PC-9 (cell line): ENCODE data around the gene KIF26A. TPM values are rescaled to one million over a fixed set of nuclear protein-coding genes. Genes with fewer than 3 reads are reported as not detected.

Source experiments
- BruUV-seq: library from RNA; stranded (reverse); fragments of 400-500 nt; replicated peaks from 2 replicates; lab custom pipeline; 2021; lab: Mats Ljungman, UMichigan
- CTCF ChIA-PET: fragments of 300-600 bp; sonication (Branson Sonifier 250); formaldehyde crosslinking; loops from one replicate; lab custom pipeline; 2022; ENCODE audit warnings: antibody characterized with exemption; lab: Charles Lee
- POLR2A ChIA-PET: fragments of 300-600 bp; sonication (Branson Sonifier 250); formaldehyde crosslinking; loops from one replicate; lab custom pipeline; 2022; ENCODE audit warnings: antibody characterized with exemption; ENCODE audit not compliant: unreplicated experiment; lab: Charles Lee
- DNase-seq, 2 experiments: peaks; one replicate each; pipeline versions ENCODE4 v3.0.0 to v3.0.0-alpha.2; 2015 to 2022; ENCODE audit warnings: mixed read lengths in 1 of 2
- H2AFZ ChIP-seq: fragments of 200-600 bp; sonication (generic); 2 replicates; pipeline ENCODE4 v1.8.1; 2017; ENCODE audit warnings: antibody characterized with exemption
- H3F3A ChIP-seq: fragments of 200-600 bp; sonication (generic); 2 replicates; pipeline ENCODE4 v1.8.1; 2017; ENCODE audit warnings: antibody characterized with exemption, mild to moderate bottlenecking, low read depth; ENCODE audit not compliant: insufficient read depth
- H3K27ac ChIP-seq: fragments of 200-600 bp; sonication (generic); 2 replicates; pipeline ENCODE4 v1.6.1; 2016; ENCODE audit warnings: mixed run types
- H3K27me3 ChIP-seq: fragments of 200-600 bp; sonication (generic); 2 replicates; pipeline ENCODE4 v1.6.1; 2016; ENCODE audit warnings: low read depth, mixed run types; ENCODE audit not compliant: insufficient read depth
- H3K36me3 ChIP-seq: fragments of 200-600 bp; sonication (generic); 2 replicates; pipeline ENCODE4 v1.6.1; 2016; ENCODE audit warnings: low read depth, mixed run types
- H3K4me1 ChIP-seq: fragments of 200-600 bp; sonication (generic); replicated peaks from 2 replicates; pipeline ENCODE4 v1.6.1; 2016; ENCODE audit warnings: mixed run types; ENCODE audit not compliant: insufficient read depth
- H3K4me2 ChIP-seq: fragments of 200-600 bp; sonication (generic); 2 replicates; pipeline ENCODE4 v1.6.1; 2017; ENCODE audit warnings: mixed run types
- H3K4me3 ChIP-seq: fragments of 200-600 bp; sonication (generic); 2 replicates; pipeline ENCODE4 v1.6.1; 2016; ENCODE audit warnings: mixed run types
- H3K79me2 ChIP-seq: fragments of 200-600 bp; sonication (generic); 2 replicates; pipeline ENCODE4 v1.6.1; 2017; ENCODE audit warnings: low read depth, mixed run types
- H3K9me2 ChIP-seq: fragments of 200-600 bp; sonication (generic); 2 replicates; pipeline ENCODE4 v1.8.1; 2017; ENCODE audit warnings: mild to moderate bottlenecking; ENCODE audit not compliant: insufficient read depth
- H3K9me3 ChIP-seq: fragments of 200-600 bp; sonication (generic); 2 replicates; pipeline ENCODE4 v1.8.1; 2016; ENCODE audit warnings: low read depth; ENCODE audit not compliant: insufficient read depth
- H4K20me1 ChIP-seq: fragments of 200-600 bp; sonication (generic); 2 replicates; pipeline ENCODE4 v1.8.1; 2017; ENCODE audit not compliant: insufficient read depth
- EZH2 ChIP-seq: fragments of 200-600 bp; sonication (generic); IDR thresholded peaks from 2 replicates; pipeline ENCODE4 v1.8.0; 2017; ENCODE audit warnings: antibody characterized with exemption, low read depth
- intact Hi-C: fragments of 100-400 bp; cut with micrococcal nuclease; formaldehyde crosslinking; loops from one replicate; pipeline ENCODE4 v1.10.0; 2022; ENCODE audit not compliant: unreplicated experiment
- total RNA-seq: library from RNA; stranded (reverse); gene quantifications from 2 replicates; pipeline ENCODE4 v1.2.3, GENCODE V29; 2021
- TF ChIP-seq, protein P1 (sequence below): fragments of 200-600 bp; sonication (generic); conservative IDR thresholded peaks from 2 replicates; pipeline ENCODE4 v1.6.1; 2017; ENCODE audit warnings: mixed run types, antibody characterized with exemption, mild to moderate bottlenecking, moderate library complexity

The KIF26A gene
- total RNA-seq, 1 experiment from 2014 or later = 0.17 TPM

DNA sequence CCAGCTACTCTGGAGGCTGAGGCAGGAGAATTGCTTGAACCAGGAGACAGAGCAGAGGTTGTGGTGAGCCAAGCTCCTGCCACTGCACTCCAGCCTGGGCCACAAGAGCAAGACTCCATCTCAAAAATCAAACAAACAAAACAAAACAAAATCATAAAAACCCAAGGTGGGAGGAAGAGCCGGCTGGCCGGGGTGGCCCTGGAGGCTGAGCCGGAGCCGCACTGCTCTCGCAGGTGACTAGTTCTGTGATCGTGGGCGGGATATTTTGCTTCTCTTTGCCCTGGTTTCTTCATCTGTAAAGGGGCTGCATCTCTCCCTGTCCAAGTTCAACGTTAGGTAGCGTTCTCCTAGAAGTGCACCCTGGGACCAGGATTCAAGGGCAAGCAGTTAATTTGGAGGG, 73.4 kb downstream of the KIF26A start:
- Histone ChIP-seq H3K79me2 (no peaks in the 10 kb centered on the region), H3K9me2 (no peaks in the 10 kb centered on the region), H3K4me1 (no peaks in the 10 kb centered on the region), H3K4me3 (no peak overlapping the region), H4K20me1 (no peaks in the 10 kb centered on the region; the same call in 1 of the 2 replicates), H2AFZ (no peak overlapping the region), H3K36me3 (no peaks in the 10 kb centered on the region), H3K9me3 (no peaks in the 10 kb centered on the region), H3K4me2 (no peak overlapping the region), H3K27me3 (peaks cover 90% of the 10 kb centered on the region), H3F3A (no peaks in the 10 kb centered on the region), H3K27ac (no peak overlapping the region)
- intact Hi-C loops = no loop called here
- no TSS peak for BruUV-seq
- ChIA-PET POLR2A (no interaction called here), CTCF (no interaction called here)
- TF ChIP-seq EZH2 = no peak
- TF ChIP-seq, protein P1, sequence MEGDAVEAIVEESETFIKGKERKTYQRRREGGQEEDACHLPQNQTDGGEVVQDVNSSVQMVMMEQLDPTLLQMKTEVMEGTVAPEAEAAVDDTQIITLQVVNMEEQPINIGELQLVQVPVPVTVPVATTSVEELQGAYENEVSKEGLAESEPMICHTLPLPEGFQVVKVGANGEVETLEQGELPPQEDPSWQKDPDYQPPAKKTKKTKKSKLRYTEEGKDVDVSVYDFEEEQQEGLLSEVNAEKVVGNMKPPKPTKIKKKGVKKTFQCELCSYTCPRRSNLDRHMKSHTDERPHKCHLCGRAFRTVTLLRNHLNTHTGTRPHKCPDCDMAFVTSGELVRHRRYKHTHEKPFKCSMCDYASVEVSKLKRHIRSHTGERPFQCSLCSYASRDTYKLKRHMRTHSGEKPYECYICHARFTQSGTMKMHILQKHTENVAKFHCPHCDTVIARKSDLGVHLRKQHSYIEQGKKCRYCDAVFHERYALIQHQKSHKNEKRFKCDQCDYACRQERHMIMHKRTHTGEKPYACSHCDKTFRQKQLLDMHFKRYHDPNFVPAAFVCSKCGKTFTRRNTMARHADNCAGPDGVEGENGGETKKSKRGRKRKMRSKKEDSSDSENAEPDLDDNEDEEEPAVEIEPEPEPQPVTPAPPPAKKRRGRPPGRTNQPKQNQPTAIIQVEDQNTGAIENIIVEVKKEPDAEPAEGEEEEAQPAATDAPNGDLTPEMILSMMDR = no peak
- no peak for DNase-seq

- no peaks in the 10 kb centered on the region; the same call in 1 of the 2 replicates for H4K20me1 ChIP-seq
- no peaks in the 10 kb centered on the region for H3K9me2 ChIP-seq
- H3K9me3 ChIP-seq = no peaks in the 10 kb centered on the region
- TF ChIP-seq, protein P1 = no peak
- TF ChIP-seq EZH2 = no peak; the same call in 1 of the 2 replicates
- BruUV-seq = no TSS peak
- ChIA-PET CTCF (no interaction called here), POLR2A (no interaction called here)
- H3K36me3 ChIP-seq = no peaks in the 10 kb centered on the region
- no peak for DNase-seq
- no peaks in the 10 kb centered on the region for H3K79me2 ChIP-seq
- H3K4me2 ChIP-seq = no peak overlapping the region
- H3K27me3 ChIP-seq = peaks cover 83% of the 10 kb centered on the region
- H3F3A ChIP-seq = no peaks in the 10 kb centered on the region
- no peaks in the 10 kb centered on the region for H3K4me1 ChIP-seq
- no peak overlapping the region for H2AFZ ChIP-seq
- intact Hi-C loops = no loop called here
- no peak overlapping the region for H3K4me3 ChIP-seq
- no peak overlapping the region for H3K27ac ChIP-seq
Measured at GRCh38 chr14:104212206-104213095, 74.1 kb downstream of the KIF26A start.

DNA sequence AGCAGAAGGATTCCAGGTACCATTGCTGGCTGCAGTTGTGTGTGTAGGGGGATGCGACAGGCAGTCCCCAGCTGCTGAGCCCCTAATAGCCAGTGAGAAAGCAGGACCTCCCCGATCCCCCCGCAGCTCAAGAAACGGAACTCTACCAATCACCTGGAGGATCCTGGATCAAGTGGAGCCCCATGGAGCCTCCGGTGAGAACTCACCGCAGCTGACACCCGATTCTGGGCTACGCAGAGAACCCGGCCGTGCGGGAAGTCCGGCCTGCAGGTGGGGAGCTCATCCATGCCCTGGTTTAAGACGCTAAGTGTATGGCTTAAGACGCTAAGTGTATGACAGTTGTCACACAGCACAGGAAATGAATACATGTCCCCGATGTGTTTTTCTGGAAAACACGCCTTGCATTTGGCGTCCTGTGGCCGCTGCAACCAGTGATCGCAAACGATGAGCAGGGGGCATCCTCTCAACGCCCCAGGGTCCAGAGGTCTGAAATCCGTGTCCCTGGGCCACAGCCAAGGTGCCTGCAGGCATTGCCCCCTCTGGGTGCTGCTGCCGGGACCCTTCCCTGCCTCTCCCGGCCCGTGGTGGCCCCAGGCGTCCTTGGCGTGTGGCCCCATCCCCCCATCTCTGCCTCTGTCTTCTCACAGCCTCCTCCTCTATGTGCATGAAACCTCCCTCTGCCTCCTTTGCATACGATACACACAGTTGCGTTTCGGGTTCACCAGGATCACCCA, 75.1 kb downstream of the KIF26A start:
- Histone ChIP-seq H2AFZ (no peak overlapping the region), H3F3A (no peaks in the 10 kb centered on the region), H3K9me2 (no peaks in the 10 kb centered on the region), H3K4me1 (no peaks in the 10 kb centered on the region), H3K27me3 (peaks cover 86% of the 10 kb centered on the region), H3K4me2 (no peak overlapping the region), H3K4me3 (no peak overlapping the region), H3K79me2 (no peaks in the 10 kb centered on the region), H4K20me1 (no peaks in the 10 kb centered on the region; the same call in 1 of the 2 replicates), H3K27ac (no peak overlapping the region), H3K9me3 (no peaks in the 10 kb centered on the region), H3K36me3 (no peaks in the 10 kb centered on the region)
- intact Hi-C loops = no loop called here
- no peak for DNase-seq
- BruUV-seq = no TSS peak
- TF ChIP-seq, protein P1 = no peak
- TF ChIP-seq EZH2 = no peak; the same call in 1 of the 2 replicates
- POLR2A ChIA-PET = no interaction called here
- CTCF ChIA-PET = no interaction called here
